Measurements from ENCODE around the gene MT1E. TPM values are rescaled to one million over a fixed set of nuclear protein-coding genes. Genes with fewer than 3 reads are reported as not detected.
A peak's percentile ranks its signal among the peaks of the same experiment; 100 is the strongest.
"Not testable (repeated sequence)": the region's sequence is repeated elsewhere in the genome, so short reads cannot be mapped to it uniquely, and the experiment has no call there.

Gene MT1E
- total and polyA plus RNA-seq, 2 of the 13 experiments (the other 11 are each of a cell fraction or from before 2014, with no cell fraction given) = 110 to 1,072 TPM

DNA sequence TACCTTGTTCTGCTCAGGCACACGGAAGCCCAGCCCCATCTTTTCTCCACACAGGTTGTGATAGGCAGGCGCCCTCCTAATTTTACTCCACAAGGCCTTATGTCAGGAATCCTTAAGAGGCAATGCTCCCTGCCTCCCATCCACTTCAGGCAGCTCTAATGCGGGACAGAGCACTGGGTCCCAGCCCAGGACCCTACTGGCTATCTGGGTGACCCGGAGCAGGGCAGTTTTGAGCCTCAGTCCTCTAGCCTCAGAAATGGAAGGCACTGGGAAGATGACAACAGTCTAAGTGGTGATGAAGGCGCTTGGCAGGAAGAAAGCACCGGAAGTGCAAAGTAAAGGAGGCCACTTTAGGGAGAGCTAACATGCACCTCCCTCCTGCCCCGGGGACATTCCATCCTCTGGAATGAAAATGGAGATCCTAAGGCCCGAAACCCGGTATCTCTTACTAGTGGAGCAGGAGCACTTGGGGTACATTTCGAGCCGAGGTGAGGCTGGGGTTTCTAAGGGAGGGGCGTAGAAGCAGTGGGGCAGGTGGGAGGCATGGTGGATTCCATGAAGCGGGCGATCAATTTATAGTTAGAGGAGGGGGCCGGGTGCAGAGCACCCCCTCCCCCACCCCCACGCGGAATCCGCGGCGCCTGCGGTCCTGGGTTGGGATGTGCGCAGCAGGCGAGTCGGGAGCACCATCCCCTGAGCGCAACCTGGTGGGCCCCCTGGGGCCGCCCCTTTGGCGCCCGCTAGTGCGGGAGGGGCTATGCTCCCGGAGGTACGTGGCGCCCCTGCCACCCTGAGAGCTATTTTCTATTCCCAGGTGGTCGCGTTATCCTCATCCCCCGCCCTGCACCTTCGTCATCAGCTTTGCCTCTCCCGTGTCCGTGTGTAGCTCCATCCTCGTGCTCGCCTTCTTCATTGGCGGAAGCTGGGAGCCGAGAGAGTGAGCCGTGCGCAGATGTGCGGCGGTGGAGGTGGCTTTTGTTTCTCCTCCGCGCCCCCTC is 37.1 kb downstream of the MT1E start (continued):
- no peak for TF ChIP-seq PAXIP1 (CRISPR knock-in tag; conservative IDR thresholded peaks at IDR 0.05)
- TF ChIP-seq FOXJ3 (CRISPR knock-in tag; IDR thresholded peaks at IDR 0.05; ENCODE audit: borderline replicate concordance) = no peak

- no peak for ATAC-seq
- peaks cover 3 to 14% of the 10 kb centered on the region in 2 experiments; a peak in 3 of 5 replicates for H3K27me3 ChIP-seq (ENCODE audit: control insufficient read depth in 1 of 2, insufficient read depth in 2 of 2, low read length in 2 of 2)
Observed at GRCh38 chr16:56664506-56664905, 38.9 kb downstream of the MT1E start.

GRCh38 chr16:56665286-56666261 is 40.0 kb downstream of the MT1E start:
- Histone ChIP-seq H3K4me1 (ENCODE audit: insufficient read depth, low read length) (peaks cover 27% of the 10 kb centered on the region), H3K27me3 (ENCODE audit: control insufficient read depth in 1 of 2, insufficient read depth in 2 of 2, low read length in 2 of 2) (peaks cover 7 to 25% of the 10 kb centered on the region in 2 experiments)
- H3K9me3 ChIP-seq (ENCODE audit: low read length); intact Hi-C loops (cut with micrococcal nuclease; ENCODE audit: unreplicated experiment); H3K4me3 ChIP-seq (replicated peaks in 1 of 3; ENCODE audit: insufficient read depth in 1 of 3, low read depth in 2 of 3, low read length in 3 of 3); DNase-seq (ENCODE audit: low spot score); in situ Hi-C loops (cut with HindIII; ENCODE audit: extremely low pct_ligation_motif_present, low pct_unique_long_range_greater_than_20kb); BruUV-seq (replicated peaks); H3K9ac ChIP-seq (ENCODE audit: insufficient read depth, low read depth, low read length); H3K4me2 ChIP-seq (ENCODE audit: low read depth, low read length); H3K79me2 ChIP-seq (ENCODE audit: insufficient read depth, low read length); ATAC-seq; H4K20me1 ChIP-seq (ENCODE audit: insufficient read depth, low read length); POLR2A ChIA-PET; H3K27ac ChIP-seq (ENCODE audit: extremely low read length, insufficient read depth, low read length); H3K36me3 ChIP-seq (replicated peaks in 1 of 2; ENCODE audit: control insufficient read depth in 1 of 2, insufficient read depth in 2 of 2, low read length in 2 of 2); CTCF ChIA-PET (ENCODE audit: low intra/inter-chr PET ratio, low total read pairs); H2AFZ ChIP-seq (ENCODE audit: low read length): not testable (repeated sequence)
- peak; percentile 68 for FAIRE-seq
- 45% methylated on average over 8 of the region's 8 CpGs for WGBS (ENCODE audit: low lambda C conversion rate)

More at GRCh38 chr16:56664506-56664905, 38.9 kb downstream of the MT1E start:
- ChIA-PET CTCF (ENCODE audit: low intra/inter-chr PET ratio, low total read pairs) (no interaction called here), POLR2A (no interaction called here)
- H3K27ac ChIP-seq (ENCODE audit: extremely low read length, insufficient read depth, low read length) = no peak overlapping the region
- 47% methylated on average over 1 of the region's 1 CpG for WGBS (ENCODE audit: low lambda C conversion rate)
- DNase-seq (ENCODE audit: low spot score) (no peak), FAIRE-seq (no peak)
- intact Hi-C loops (cut with micrococcal nuclease; ENCODE audit: unreplicated experiment) = no loop called here
- in situ Hi-C loops (cut with HindIII; ENCODE audit: extremely low pct_ligation_motif_present, low pct_unique_long_range_greater_than_20kb) = no loop called here
- H3K4me2 ChIP-seq (ENCODE audit: low read depth, low read length) = no peak overlapping the region
- BruUV-seq (replicated peaks) = no TSS peak
- no peaks in the 10 kb centered on the region for H4K20me1 ChIP-seq (ENCODE audit: insufficient read depth, low read length)
- H3K9ac ChIP-seq (ENCODE audit: insufficient read depth, low read depth, low read length) = no peak overlapping the region
- no peak for TF ChIP-seq ZNF530 (CRISPR knock-in tag; IDR thresholded peaks at IDR 0.05; ENCODE audit: low read depth)
- peak; percentile 36; the same call in 1 of the 2 replicates for TF ChIP-seq CEBPB (IDR thresholded peaks at IDR 0.05; ENCODE audit: borderline replicate concordance, low read depth, low read length)
- no peaks in the 10 kb centered on the region for H3K36me3 ChIP-seq (replicated peaks in 1 of 2; ENCODE audit: control insufficient read depth in 1 of 2, insufficient read depth in 2 of 2, low read length in 2 of 2)
- no peak overlapping the region for H2AFZ ChIP-seq (ENCODE audit: low read length)
- no peaks in the 10 kb centered on the region for H3K9me3 ChIP-seq (ENCODE audit: low read length)
- no peaks in the 10 kb centered on the region for H3K79me2 ChIP-seq (ENCODE audit: insufficient read depth, low read length)
- peaks cover 27% of the 10 kb centered on the region for H3K4me1 ChIP-seq (ENCODE audit: insufficient read depth, low read length)
- no peak overlapping the region for H3K4me3 ChIP-seq (replicated peaks in 1 of 3; ENCODE audit: insufficient read depth in 1 of 3, low read depth in 2 of 3, low read length in 3 of 3)

Data from HepG2 (cell line).